A549 (cell line): ENCODE measurements around the gene LOXL1. TPM values are rescaled to one million over a fixed set of nuclear protein-coding genes. Genes with fewer than 3 reads are reported as not detected.
A peak's percentile ranks its signal among the peaks of the same experiment; 100 is the strongest.

Experiments used
- ATAC-seq, 2 experiments: fragments of 200-7000 bp in 1 of 2; fragments of >200 bp in 1 of 2; cut with Nextera tagmentation in 1 of 2; cut with Tn5 transposase in 1 of 2; 3 replicates each; pipeline versions ENCODE4 v1.8.0 to v1.9.1; 2018 to 2020; ENCODE audit warnings: mild to moderate bottlenecking in 1 of 2, moderate library complexity in 1 of 2
- CTCF ChIA-PET: fragments of 300-600 bp; sonication (Branson Sonifier 250); formaldehyde crosslinking; extraction: SDS; loops from one replicate; lab custom pipeline; 2021; ENCODE audit warnings: antibody characterized with exemption, inconsistent platforms; lab: Yijun Ruan, JAX
- POLR2A ChIA-PET: fragments of 350-600 bp; formaldehyde crosslinking; extraction: SDS; loops from one replicate; lab custom pipeline; 2021; ENCODE audit warnings: antibody characterized with exemption, inconsistent platforms; lab: Yijun Ruan, JAX
- DNase-seq, 2 experiments: peaks; one replicate each; pipeline versions ENCODE4 v3.0.0 to v3.0.0-alpha.2; 2011 to 2016; ENCODE audit warnings: low read depth in 1 of 2, low spot score in 1 of 2
- FAIRE-seq: peaks from 2 replicates; lab custom pipeline; 2011; peaks lifted over from hg19 to GRCh38; lab: Jason Lieb, UNC
- H3K27ac ChIP-seq, 2 experiments: fragments of >200 bp; sonication (Bioruptor Twin); formaldehyde crosslinking; 3 replicates each; pipeline ENCODE4 v1.5.1; 2016 to 2017
- H3K4me1 ChIP-seq: fragments of >200 bp; sonication (Bioruptor Twin); formaldehyde crosslinking; 3 replicates; pipeline ENCODE4 v1.6.1; 2016
- H3K4me2 ChIP-seq: fragments of >200 bp; sonication (Bioruptor Twin); formaldehyde crosslinking; 3 replicates; pipeline ENCODE4 v1.6.1; 2016
- H3K4me3 ChIP-seq: fragments of >200 bp; sonication (Bioruptor Twin); formaldehyde crosslinking; 3 replicates; pipeline ENCODE4 v1.5.1; 2016
- H3K9me3 ChIP-seq: fragments of >200 bp; sonication (Bioruptor Twin); formaldehyde crosslinking; 3 replicates; pipeline ENCODE4 v1.6.1; 2016
- EP300 ChIP-seq, 2 experiments: fragments of >200 bp; sonication (Bioruptor Twin); formaldehyde crosslinking; IDR thresholded peaks; 2 replicates in 1 of 2; 3 replicates in 1 of 2; pipeline ENCODE4 v1.6.1; 2016 to 2017
- HDAC2 ChIP-seq: fragments of 200-600 bp; sonication (generic); IDR thresholded peaks from 2 replicates; pipeline ENCODE4 v1.6.1; 2016
- JUNB ChIP-seq: fragments of >200 bp; sonication (Bioruptor Twin); formaldehyde crosslinking; IDR thresholded peaks from 2 replicates; pipeline ENCODE4 v1.6.1; 2016
- KDM1A ChIP-seq: fragments of 200-600 bp; sonication (generic); IDR thresholded peaks from 2 replicates; pipeline ENCODE4 v1.6.1; 2016; ENCODE audit warnings: low read depth, mild to moderate bottlenecking
- KDM5A ChIP-seq: fragments of 200-600 bp; sonication (generic); IDR thresholded peaks from 2 replicates; pipeline ENCODE4 v1.6.1; 2016; ENCODE audit warnings: antibody characterized with exemption, mild to moderate bottlenecking
- POLR2AphosphoS2 ChIP-seq: conservative IDR thresholded peaks from 2 replicates; pipeline ENCODE4 v1.6.1; 2012; ENCODE audit warnings: low read length, improper control_type of control experiment, inconsistent platforms
- RAD21 ChIP-seq, 2 experiments: fragments of >200 bp in 1 of 2; sonication (Bioruptor Twin) in 1 of 2; formaldehyde crosslinking in 1 of 2; IDR thresholded peaks in 1 of 2; conservative IDR thresholded peaks in 1 of 2; 2 replicates in 1 of 2; 3 replicates in 1 of 2; pipeline ENCODE4 v1.6.1; 2012 to 2018; ENCODE audit warnings: inconsistent platforms in 1 of 2
- RARB ChIP-seq: fragments of 250-450 bp; sonication (Bioruptor Pico); IDR thresholded peaks from 2 replicates; pipeline ENCODE4 v1.8.0; 2021; ENCODE audit warnings: mild to moderate bottlenecking, moderate library complexity
- RCOR1 ChIP-seq: fragments of 150-350 bp; IDR thresholded peaks from 2 replicates; pipeline ENCODE4 v1.6.1; 2014; ENCODE audit warnings: antibody characterized with exemption, low read length, low read depth
- SMC3 ChIP-seq: fragments of >200 bp; sonication (Bioruptor Twin); formaldehyde crosslinking; IDR thresholded peaks from 3 replicates; pipeline ENCODE4 v1.6.1; 2018; ENCODE audit warnings: inconsistent platforms
- ZSCAN20 ChIP-seq: fragments of 250-450 bp; sonication (Bioruptor Pico); IDR thresholded peaks from 2 replicates; pipeline ENCODE4 v1.8.0; 2022; ENCODE audit warnings: mild to moderate bottlenecking, moderate library complexity
- WGBS: methylation state at CpG from one replicate; pipeline ENCODE4 v1.1.6; 2017; ENCODE audit errors: missing lambda C conversion rate; 5-methylcytosine and 5-hydroxymethylcytosine counted together
- polyA plus RNA-seq, 4 experiments: library from polyadenylated mRNA; depleted of rRNA in 3 of 4; stranded (reverse); fragments of >200 nt; fragmentation: RNase III in 1 of 4; extraction: RNeasy Plus Mini Kit Qiagen cat#74134 plus additional on column Dnase treatment in 1 of 4; gene quantifications; 2 replicates in 3 of 4; 3 replicates in 1 of 4; pipeline ENCODE4 v1.2.3, GENCODE V29; 2011 to 2017
- TF ChIP-seq, protein P1 (sequence below): fragments of >200 bp; sonication (Bioruptor Twin); formaldehyde crosslinking; IDR thresholded peaks from 3 replicates; pipeline ENCODE4 v1.5.1; 2016
- TF ChIP-seq, protein P2 (sequence below): fragments of 250-450 bp; sonication (Bioruptor Pico); IDR thresholded peaks from 2 replicates; pipeline ENCODE4 v1.5.0; 2021; ENCODE audit warnings: mild to moderate bottlenecking, moderate library complexity, borderline replicate concordance
- TF ChIP-seq, protein P3 (sequence below): IDR thresholded peaks from 2 replicates; pipeline ENCODE4 v1.6.1; 2012
- TF ChIP-seq, protein P4 (sequence below): fragments of 200-600 bp; sonication (generic); IDR thresholded peaks from 2 replicates; pipeline ENCODE4 v1.6.1; 2016; ENCODE audit warnings: antibody characterized with exemption, mild to moderate bottlenecking, moderate library complexity

Gene LOXL1
- polyA plus RNA-seq, 2 of the 4 experiments (the other 2 are of a cell fraction): 0.62 to 0.65 TPM

DNA sequence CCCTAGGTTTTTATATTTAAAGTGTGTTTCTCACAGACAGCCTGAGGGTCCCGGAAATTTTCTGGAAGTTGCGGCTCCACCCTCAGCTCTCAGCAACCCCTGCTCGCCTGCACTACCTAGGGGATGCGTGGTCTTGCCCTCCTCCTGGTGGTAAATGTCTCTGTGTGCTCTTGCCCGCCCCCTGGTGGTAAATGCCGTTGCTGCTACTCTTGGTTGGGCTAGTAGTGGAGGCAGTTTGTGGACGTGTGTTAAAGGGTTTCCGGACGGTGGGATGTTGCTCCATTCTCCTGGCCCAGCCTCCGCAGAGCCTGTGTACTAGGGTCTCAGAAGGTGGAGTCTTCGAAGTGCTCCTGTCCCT is 38.5 kb downstream of the LOXL1 start:
- Histone ChIP-seq H3K4me2 (peak overlapping the region; percentile 48), H3K4me1 (0 out of 3 replicates have a peak, but pooled peaks cover 3% of the 10 kb centered on the region), H3K27ac (no peak overlapping the region), H3K4me3 (no peak overlapping the region), H3K9me3 (no peaks in the 10 kb centered on the region)
- WGBS: 3% methylated on average over 4 of the region's 11 CpGs
- peak; percentile 66 to 82 for DNase-seq
- ATAC-seq: peak; percentile 93 to 99
- POLR2A ChIA-PET: no interaction called here
- TF ChIP-seq, protein P1, sequence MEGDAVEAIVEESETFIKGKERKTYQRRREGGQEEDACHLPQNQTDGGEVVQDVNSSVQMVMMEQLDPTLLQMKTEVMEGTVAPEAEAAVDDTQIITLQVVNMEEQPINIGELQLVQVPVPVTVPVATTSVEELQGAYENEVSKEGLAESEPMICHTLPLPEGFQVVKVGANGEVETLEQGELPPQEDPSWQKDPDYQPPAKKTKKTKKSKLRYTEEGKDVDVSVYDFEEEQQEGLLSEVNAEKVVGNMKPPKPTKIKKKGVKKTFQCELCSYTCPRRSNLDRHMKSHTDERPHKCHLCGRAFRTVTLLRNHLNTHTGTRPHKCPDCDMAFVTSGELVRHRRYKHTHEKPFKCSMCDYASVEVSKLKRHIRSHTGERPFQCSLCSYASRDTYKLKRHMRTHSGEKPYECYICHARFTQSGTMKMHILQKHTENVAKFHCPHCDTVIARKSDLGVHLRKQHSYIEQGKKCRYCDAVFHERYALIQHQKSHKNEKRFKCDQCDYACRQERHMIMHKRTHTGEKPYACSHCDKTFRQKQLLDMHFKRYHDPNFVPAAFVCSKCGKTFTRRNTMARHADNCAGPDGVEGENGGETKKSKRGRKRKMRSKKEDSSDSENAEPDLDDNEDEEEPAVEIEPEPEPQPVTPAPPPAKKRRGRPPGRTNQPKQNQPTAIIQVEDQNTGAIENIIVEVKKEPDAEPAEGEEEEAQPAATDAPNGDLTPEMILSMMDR: peak; percentile 66
- no peak for TF ChIP-seq RCOR1
- TF ChIP-seq ZSCAN20 (CRISPR knock-in tag): no peak
- peak; percentile 36 to 37; a peak in 3 of 5 replicates for TF ChIP-seq RAD21 (conservative IDR thresholded peaks at IDR 0.05 in 1 of 2, IDR thresholded peaks at IDR 0.05 in 1 of 2)
- peak; percentile 69 for TF ChIP-seq SMC3
- no peak for TF ChIP-seq RARB
- TF ChIP-seq JUNB: no peak
- TF ChIP-seq, protein P2, sequence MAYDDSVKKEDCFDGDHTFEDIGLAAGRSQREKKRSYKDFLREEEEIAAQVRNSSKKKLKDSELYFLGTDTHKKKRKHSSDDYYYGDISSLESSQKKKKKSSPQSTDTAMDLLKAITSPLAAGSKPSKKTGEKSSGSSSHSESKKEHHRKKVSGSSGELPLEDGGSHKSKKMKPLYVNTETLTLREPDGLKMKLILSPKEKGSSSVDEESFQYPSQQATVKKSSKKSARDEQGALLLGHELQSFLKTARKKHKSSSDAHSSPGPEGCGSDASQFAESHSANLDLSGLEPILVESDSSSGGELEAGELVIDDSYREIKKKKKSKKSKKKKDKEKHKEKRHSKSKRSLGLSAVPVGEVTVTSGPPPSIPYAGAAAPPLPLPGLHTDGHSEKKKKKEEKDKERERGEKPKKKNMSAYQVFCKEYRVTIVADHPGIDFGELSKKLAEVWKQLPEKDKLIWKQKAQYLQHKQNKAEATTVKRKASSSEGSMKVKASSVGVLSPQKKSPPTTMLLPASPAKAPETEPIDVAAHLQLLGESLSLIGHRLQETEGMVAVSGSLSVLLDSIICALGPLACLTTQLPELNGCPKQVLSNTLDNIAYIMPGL: no peak
- TF ChIP-seq, protein P3, sequence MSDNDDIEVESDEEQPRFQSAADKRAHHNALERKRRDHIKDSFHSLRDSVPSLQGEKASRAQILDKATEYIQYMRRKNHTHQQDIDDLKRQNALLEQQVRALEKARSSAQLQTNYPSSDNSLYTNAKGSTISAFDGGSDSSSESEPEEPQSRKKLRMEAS: no peak
- CTCF ChIA-PET: interaction anchor here (0.8 to 14.5 kb wide), 14 partner anchors 8 to 345 kb away, joined by 3 to 237 read pairs (median 4); no protein-coding TSS in a partner anchor
- no peak for FAIRE-seq

DNA sequence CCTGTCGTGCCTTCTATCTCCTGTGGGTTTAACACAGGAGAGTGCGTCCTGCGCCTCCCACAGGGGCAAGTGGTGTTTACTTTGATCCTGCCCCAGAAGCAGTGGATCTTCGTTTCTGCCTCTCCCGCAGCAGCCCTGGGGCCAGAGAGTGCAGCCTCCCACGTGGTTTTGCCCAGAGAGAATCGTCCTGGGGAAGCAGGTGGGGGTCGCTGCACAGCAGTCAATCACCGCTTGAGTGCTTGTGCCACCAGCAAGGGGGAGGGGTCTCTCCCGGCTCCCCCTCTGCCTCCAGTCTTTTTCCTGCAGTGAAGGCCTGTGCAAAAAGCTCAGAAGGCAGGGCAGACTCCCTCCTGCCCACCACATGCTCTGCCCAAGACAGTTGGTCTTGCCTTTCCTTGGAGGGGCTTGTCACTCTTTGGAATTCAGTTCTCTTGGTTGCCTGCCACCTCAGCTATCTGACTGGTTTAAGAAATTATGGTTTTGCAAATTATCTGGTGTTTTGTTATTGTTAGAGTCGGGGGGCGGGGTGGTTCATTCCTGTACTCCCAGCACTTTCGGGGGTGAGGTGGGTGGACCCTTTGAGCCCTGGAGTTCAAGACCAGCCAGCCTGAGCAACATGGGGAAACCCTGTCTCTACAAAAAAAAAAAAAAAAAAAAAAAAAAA is 39.0 kb downstream of the LOXL1 start:
- FAIRE-seq: no peak

More for the DNA sequence above, 39.0 kb downstream of the LOXL1 start:
- no peaks in the 10 kb centered on the region for H3K9me3 ChIP-seq
- H3K4me2 ChIP-seq: peak overlapping the region; percentile 48
- 0 out of 3 replicates have a peak, but pooled peaks cover 3% of the 10 kb centered on the region for H3K4me1 ChIP-seq
- H3K27ac ChIP-seq: no peak overlapping the region
- TF ChIP-seq KDM5A (no peak), EP300 (IDR thresholded peaks at IDR 0.05) (no peak), ZSCAN20 (CRISPR knock-in tag) (no peak), KDM1A (no peak), POLR2AphosphoS2 (no peak), HDAC2 (no peak)
- TF ChIP-seq, protein P4, sequence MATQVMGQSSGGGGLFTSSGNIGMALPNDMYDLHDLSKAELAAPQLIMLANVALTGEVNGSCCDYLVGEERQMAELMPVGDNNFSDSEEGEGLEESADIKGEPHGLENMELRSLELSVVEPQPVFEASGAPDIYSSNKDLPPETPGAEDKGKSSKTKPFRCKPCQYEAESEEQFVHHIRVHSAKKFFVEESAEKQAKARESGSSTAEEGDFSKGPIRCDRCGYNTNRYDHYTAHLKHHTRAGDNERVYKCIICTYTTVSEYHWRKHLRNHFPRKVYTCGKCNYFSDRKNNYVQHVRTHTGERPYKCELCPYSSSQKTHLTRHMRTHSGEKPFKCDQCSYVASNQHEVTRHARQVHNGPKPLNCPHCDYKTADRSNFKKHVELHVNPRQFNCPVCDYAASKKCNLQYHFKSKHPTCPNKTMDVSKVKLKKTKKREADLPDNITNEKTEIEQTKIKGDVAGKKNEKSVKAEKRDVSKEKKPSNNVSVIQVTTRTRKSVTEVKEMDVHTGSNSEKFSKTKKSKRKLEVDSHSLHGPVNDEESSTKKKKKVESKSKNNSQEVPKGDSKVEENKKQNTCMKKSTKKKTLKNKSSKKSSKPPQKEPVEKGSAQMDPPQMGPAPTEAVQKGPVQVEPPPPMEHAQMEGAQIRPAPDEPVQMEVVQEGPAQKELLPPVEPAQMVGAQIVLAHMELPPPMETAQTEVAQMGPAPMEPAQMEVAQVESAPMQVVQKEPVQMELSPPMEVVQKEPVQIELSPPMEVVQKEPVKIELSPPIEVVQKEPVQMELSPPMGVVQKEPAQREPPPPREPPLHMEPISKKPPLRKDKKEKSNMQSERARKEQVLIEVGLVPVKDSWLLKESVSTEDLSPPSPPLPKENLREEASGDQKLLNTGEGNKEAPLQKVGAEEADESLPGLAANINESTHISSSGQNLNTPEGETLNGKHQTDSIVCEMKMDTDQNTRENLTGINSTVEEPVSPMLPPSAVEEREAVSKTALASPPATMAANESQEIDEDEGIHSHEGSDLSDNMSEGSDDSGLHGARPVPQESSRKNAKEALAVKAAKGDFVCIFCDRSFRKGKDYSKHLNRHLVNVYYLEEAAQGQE: no peak
- TF ChIP-seq, protein P1: peak; percentile 38; the same call in 2 of the 3 replicates
- ChIA-PET POLR2A (no interaction called here), CTCF (interaction anchor here (0.6 to 14.5 kb wide), 17 partner anchors 8 to 1127 kb away, joined by 3 to 237 read pairs (median 4); no protein-coding TSS in a partner anchor)
- 28% methylated on average over 10 of the region's 13 CpGs for WGBS
- no peak overlapping the region for H3K4me3 ChIP-seq
- DNase-seq (no peak), ATAC-seq (peak; percentile 52 to 63; a peak in 4 of 6 replicates)
